Measurements from ENCODE around the gene XPNPEP3.
"Not testable (repeated sequence)": the region's sequence is repeated elsewhere in the genome, so short reads cannot be mapped to it uniquely, and the experiment has no call there.

Gene XPNPEP3

DNA sequence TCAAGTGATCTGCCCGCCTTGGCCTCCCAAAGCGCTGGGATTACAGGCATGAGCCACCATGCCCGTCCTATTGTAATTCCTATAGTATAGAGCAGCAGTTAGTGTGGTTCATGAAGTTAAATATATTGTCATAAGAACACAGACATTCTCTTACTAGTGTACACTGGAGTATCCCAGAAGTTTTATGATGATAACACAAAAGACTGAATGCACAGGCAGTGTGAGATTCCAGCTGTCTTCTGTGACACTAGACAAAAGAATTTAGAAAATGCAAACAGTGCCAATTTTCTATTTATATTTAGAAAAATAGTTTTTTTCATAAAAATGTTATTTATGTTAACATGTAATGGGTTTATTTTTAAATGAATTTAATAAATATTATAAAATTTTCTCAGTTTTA, 54.8 kb downstream of the XPNPEP3 start:
- Histone ChIP-seq H3K9ac (ENCODE audit: low read length) (no peak overlapping the region), H3K9me3 (ENCODE audit: control insufficient read depth, low read length) (no peaks in the 10 kb centered on the region), H3K4me1 (ENCODE audit: control insufficient read depth, insufficient read depth, low read length) (peaks cover 8% of the 10 kb centered on the region), H3K36me3 (ENCODE audit: control insufficient read depth, insufficient read depth, low read length) (no peaks in the 10 kb centered on the region), H3K27me3 (ENCODE audit: control insufficient read depth, insufficient read depth, low read length) (no peaks in the 10 kb centered on the region), H3K4me3 (ENCODE audit: low read length) (no peak overlapping the region)

DNA sequence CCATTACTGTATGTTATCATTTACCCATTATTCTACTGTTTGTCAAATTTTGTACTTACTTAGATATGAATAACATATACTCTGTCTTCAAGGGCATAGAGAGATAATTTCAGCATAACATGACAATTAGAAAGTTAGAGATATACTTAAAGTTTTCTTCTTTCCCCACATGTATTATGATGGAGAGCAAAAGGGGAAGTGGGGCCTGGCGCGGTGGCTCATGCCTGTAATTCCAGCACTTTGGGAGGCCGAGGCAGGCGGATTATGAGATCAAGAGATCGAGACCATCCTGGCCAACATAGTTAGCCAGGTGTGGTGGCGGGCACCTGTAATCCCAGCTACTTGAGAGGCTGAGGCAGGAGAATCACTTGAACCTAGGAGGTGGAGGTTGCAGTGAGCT, 56.0 kb downstream of the XPNPEP3 start:
- not testable (repeated sequence) for H3K9me3 ChIP-seq (ENCODE audit: control insufficient read depth, low read length); H3K36me3 ChIP-seq (ENCODE audit: control insufficient read depth, insufficient read depth, low read length); H3K27me3 ChIP-seq (ENCODE audit: control insufficient read depth, insufficient read depth, low read length); H3K4me1 ChIP-seq (ENCODE audit: control insufficient read depth, insufficient read depth, low read length); H3K4me3 ChIP-seq (ENCODE audit: low read length); H3K9ac ChIP-seq (ENCODE audit: low read length)

DNA sequence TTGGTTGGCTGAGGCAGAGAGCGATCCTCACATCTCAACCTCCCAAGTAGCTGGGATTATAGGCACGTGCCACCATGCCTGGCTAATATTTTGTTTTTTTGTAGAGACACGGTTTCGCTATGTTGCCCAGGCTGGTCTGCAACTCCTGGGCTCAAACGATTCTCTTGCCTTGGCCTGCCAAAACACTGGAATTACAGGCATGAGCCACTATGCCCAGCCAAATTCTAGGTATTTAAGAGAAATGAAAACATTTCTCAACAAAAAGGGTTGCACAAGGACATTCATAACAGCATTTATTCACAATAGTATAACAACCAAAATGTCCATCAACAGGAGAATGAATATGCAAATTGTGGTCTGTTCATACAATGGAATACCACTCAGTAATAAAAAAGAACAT, 62.5 kb downstream of the XPNPEP3 start:
- Histone ChIP-seq H3K9ac (ENCODE audit: low read length) (no peak overlapping the region), H3K36me3 (ENCODE audit: control insufficient read depth, insufficient read depth, low read length) (peaks cover 3% of the 10 kb centered on the region), H3K4me3 (ENCODE audit: low read length) (no peak overlapping the region), H3K27me3 (ENCODE audit: control insufficient read depth, insufficient read depth, low read length) (no peaks in the 10 kb centered on the region), H3K4me1 (ENCODE audit: control insufficient read depth, insufficient read depth, low read length) (peaks cover 8% of the 10 kb centered on the region), H3K9me3 (ENCODE audit: control insufficient read depth, low read length) (no peaks in the 10 kb centered on the region)

DNA sequence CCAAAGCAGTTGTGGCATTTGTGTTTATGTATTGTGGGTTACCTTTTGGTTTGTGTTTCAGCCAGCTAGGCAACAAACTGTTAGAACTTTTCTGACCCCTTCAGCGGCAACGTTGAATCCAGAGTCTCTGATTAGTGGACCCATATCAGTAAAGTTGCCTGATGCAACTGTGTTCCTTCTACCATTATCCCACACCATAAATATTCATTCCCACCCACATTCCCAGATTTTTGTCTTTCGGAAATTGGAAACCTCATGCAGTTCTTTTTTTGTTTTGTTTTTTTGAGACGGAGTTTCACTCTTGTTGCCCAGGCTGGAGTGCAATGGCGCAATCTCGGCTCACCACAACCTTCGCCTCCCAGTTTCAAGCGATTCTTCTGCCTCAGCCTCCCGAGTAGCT, 63.6 kb downstream of the XPNPEP3 start:
- no peaks in the 10 kb centered on the region for H3K9me3 ChIP-seq (ENCODE audit: control insufficient read depth, low read length)
- H3K4me1 ChIP-seq (ENCODE audit: control insufficient read depth, insufficient read depth, low read length) = peaks cover 8% of the 10 kb centered on the region
- no peaks in the 10 kb centered on the region for H3K27me3 ChIP-seq (ENCODE audit: control insufficient read depth, insufficient read depth, low read length)
- peaks cover 3% of the 10 kb centered on the region for H3K36me3 ChIP-seq (ENCODE audit: control insufficient read depth, insufficient read depth, low read length)
- H3K9ac ChIP-seq (ENCODE audit: low read length) = no peak overlapping the region
- H3K4me3 ChIP-seq (ENCODE audit: low read length) = no peak overlapping the region

DNA sequence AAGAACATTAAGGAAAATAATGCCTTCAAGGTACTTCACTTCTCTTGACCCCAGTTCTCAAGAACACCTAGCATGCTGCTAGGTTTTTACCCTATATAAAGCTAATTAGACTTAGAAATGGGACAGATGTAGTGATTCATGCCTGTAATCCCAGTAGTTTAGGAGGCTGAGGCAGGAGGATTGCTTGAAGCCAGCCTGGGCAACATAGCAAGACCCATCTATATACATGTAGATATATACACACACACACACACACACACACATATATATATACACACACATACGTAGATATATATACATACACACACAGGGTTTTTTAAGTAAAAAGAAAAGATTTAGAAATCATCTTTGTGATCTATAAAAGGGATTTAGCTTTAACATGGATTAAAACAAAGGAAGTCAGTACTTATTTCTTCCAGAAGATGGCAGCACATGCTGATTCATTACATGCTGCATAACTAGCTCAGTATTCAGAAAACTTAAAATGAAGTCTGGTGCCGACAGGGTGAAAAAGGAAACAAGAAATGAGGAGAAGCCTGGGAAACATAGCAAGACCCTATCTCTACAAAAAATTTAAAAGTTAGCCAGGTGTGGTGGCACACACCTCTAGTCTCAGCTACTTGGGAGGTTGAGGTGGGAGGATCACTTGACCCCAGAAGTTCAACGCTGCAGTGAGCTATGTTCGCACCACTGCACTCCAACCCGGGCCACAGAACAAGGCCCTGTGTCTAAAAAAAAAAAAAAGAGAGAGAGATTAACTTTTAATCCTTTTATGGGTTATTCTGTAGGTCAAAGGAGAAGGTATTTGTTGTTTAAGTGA, 65.7 kb downstream of the XPNPEP3 start:
- H3K27me3 ChIP-seq (ENCODE audit: control insufficient read depth, insufficient read depth, low read length) = no peaks in the 10 kb centered on the region
- H3K9me3 ChIP-seq (ENCODE audit: control insufficient read depth, low read length) = no peaks in the 10 kb centered on the region
- H3K9ac ChIP-seq (ENCODE audit: low read length) = no peak overlapping the region
- H3K36me3 ChIP-seq (ENCODE audit: control insufficient read depth, insufficient read depth, low read length) = peaks cover 3% of the 10 kb centered on the region
- H3K4me1 ChIP-seq (ENCODE audit: control insufficient read depth, insufficient read depth, low read length) = no peaks in the 10 kb centered on the region
- no peak overlapping the region for H3K4me3 ChIP-seq (ENCODE audit: low read length)

DNA sequence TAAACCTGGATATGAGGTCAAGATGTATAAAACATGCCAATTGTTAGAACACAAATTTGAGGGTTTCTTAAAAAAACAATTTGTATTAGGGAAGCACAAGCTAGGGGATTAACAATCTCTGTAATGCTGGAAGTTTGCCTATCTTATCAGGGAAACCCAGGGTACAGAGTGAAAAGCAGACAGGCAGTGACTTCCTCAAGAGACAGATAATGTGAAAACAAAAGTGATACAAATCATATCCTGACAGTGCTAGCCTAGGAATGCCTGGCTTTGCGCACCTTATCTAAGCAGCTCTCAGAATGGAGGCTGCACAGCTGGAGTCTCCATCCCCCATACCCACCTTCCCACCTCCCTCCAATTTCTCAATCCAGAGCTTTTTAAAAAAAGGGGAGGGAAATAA, 71.7 kb downstream of the XPNPEP3 start:
- Histone ChIP-seq H3K4me1 (ENCODE audit: control insufficient read depth, insufficient read depth, low read length) (no peaks in the 10 kb centered on the region), H3K4me3 (ENCODE audit: low read length) (no peak overlapping the region), H3K9me3 (ENCODE audit: control insufficient read depth, low read length) (no peaks in the 10 kb centered on the region), H3K27me3 (ENCODE audit: control insufficient read depth, insufficient read depth, low read length) (no peaks in the 10 kb centered on the region), H3K36me3 (ENCODE audit: control insufficient read depth, insufficient read depth, low read length) (no peaks in the 10 kb centered on the region), H3K9ac (ENCODE audit: low read length) (no peak overlapping the region)

DNA sequence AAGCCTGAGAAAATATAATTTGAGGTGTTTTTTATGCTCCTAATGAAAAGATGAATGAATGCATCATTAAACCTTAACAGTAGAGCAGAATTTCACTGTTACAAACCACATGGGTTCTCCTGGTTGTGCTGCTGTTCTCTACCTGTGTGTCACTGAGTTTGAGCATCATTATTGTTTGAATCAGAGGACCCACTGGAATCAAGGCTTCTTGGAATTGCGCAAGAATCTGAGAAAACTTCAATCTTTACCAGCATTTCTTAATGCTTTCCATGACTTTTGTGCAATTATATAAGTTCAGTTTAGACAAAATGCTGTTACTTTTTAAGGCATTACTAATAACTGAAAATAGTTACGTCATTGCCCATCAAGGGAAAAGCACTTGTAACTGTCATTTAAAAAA, 75.4 kb downstream of the XPNPEP3 start:
- H3K27me3 ChIP-seq (ENCODE audit: control insufficient read depth, insufficient read depth, low read length) = no peaks in the 10 kb centered on the region
- H3K4me3 ChIP-seq (ENCODE audit: low read length) = no peak overlapping the region
- no peaks in the 10 kb centered on the region for H3K9me3 ChIP-seq (ENCODE audit: control insufficient read depth, low read length)
- H3K9ac ChIP-seq (ENCODE audit: low read length) = no peak overlapping the region
- no peaks in the 10 kb centered on the region for H3K4me1 ChIP-seq (ENCODE audit: control insufficient read depth, insufficient read depth, low read length)
- no peaks in the 10 kb centered on the region for H3K36me3 ChIP-seq (ENCODE audit: control insufficient read depth, insufficient read depth, low read length)

DNA sequence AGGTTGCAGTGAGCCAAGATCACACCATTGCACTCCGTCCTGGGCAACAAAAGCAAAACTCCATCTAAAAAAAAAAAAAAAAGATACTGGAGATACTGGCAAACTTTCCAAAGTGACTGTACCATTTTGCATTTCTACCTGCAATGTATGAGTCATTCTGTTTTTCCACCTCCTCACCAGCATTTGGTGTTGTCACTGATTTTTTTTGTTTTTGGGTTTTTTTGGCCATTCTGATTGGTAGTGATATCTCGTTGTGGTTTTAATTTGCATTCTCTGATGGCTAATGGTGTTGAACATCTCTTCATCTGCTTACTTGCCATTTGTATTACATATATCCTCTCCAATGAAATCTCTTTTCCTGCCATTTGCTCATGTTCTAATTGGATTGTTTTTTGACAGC, 82.3 kb downstream of the XPNPEP3 start:
- no peaks in the 10 kb centered on the region for H3K27me3 ChIP-seq (ENCODE audit: control insufficient read depth, insufficient read depth, low read length)
- H3K9me3 ChIP-seq (ENCODE audit: control insufficient read depth, low read length) = no peaks in the 10 kb centered on the region
- H3K4me3 ChIP-seq (ENCODE audit: low read length) = no peak overlapping the region
- H3K4me1 ChIP-seq (ENCODE audit: control insufficient read depth, insufficient read depth, low read length) = no peaks in the 10 kb centered on the region
- H3K36me3 ChIP-seq (ENCODE audit: control insufficient read depth, insufficient read depth, low read length) = no peaks in the 10 kb centered on the region
- H3K9ac ChIP-seq (ENCODE audit: low read length) = no peak overlapping the region

DNA sequence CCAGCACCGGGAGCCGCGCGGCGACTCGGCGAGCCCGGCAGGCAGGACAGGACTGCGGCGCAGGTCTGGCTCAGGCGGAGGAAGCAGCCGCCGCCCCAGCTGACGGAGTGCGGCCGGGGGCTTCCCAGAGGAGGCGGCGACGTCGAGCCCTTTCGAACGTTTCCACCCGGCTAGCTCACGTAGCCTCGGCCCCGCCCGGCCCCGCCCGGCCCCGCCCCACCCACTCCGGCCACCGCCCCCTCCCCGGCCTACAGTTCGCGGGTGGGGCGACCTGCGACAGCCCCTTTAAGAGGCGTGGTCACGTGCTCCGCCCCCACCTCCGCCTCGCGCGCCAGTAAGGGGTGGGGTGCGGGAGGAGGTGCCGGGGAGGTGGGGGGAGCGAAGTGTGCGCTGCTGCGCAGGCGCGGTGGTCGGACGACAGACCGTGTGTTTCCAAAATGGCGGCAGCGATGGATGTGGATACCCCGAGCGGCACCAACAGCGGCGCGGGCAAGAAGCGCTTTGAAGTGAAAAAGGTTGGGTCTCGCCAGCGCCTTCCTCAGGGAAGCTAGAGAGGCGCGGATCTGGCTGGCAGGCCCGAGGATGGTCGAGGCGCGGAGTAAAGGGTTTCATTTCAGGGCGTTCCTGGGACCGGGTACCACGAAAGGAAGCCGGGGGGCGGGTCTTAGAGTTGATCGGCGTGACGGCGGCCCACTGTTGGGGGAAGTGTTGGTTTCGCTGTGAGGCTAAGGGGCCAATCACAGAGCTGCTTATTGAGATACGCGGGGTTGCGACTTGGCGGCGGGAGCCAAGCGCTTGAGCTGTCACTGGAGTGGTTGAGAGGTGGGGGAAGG, 94.2 kb downstream of the XPNPEP3 start, which contains the start of gene RBX1:
Gene RBX1 (plus strand): TSS at position 417 of the 833 bp plus-strand sequence. CDS start 21 bp downstream, at position 438.
- H3K9me3 ChIP-seq (ENCODE audit: control insufficient read depth, low read length) = no peaks in the 10 kb centered on the region
- peak within 1 kb of the TSS; percentile 95 for H3K9ac ChIP-seq (ENCODE audit: low read length)
- no peaks in the 10 kb centered on the region for H3K36me3 ChIP-seq (ENCODE audit: control insufficient read depth, insufficient read depth, low read length)
- peak within 1 kb of the TSS; percentile 87 for H3K4me3 ChIP-seq (ENCODE audit: low read length)
- no peaks in the 10 kb centered on the region for H3K27me3 ChIP-seq (ENCODE audit: control insufficient read depth, insufficient read depth, low read length)
- peaks cover 11% of the 10 kb centered on the region for H3K4me1 ChIP-seq (ENCODE audit: control insufficient read depth, insufficient read depth, low read length)

DNA sequence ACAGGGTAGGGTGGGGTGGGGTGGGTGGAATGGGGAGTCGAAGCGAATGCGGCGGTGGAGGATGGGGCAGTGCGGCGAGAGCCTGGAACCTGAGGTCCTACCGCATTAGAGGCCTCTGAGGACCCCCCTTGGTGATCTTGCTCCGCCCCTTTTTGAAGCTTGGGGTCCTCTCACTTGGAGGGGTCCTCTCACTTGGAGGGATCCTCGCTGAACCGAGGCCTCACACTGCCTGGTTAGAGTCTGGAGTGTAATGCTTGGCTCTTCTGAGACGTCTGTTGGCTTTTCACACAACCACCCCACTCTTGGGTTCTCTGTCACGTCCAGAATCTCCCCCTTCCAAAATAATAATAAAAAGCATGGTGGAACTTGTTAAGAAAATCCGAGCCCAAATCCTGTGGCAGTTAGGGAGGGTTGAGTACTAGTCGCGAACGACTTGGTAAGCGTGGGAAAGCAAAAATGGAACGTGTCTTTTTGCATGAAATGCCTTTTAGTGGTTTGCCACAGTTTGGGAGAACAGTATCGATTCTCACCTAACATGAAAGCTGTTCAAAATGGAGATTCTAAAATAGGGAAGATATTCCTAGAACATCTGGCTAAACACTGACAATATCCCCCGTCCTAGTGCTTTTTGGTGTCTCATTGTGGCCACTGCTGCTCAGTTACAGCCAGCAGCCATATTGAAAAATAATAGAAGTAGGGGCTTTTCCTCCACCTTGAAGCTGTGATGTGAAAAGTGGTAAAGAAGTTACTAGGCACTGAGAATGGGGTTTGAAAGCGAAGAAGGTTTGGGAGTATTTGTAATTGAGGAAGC, 95.1 kb downstream of the XPNPEP3 start:
- Histone ChIP-seq H3K27me3 (ENCODE audit: control insufficient read depth, insufficient read depth, low read length) (no peaks in the 10 kb centered on the region), H3K9ac (ENCODE audit: low read length) (peak overlapping the region; percentile 95), H3K36me3 (ENCODE audit: control insufficient read depth, insufficient read depth, low read length) (no peaks in the 10 kb centered on the region), H3K4me1 (ENCODE audit: control insufficient read depth, insufficient read depth, low read length) (peaks cover 7% of the 10 kb centered on the region), H3K4me3 (ENCODE audit: low read length) (peak overlapping the region; percentile 57), H3K9me3 (ENCODE audit: control insufficient read depth, low read length) (no peaks in the 10 kb centered on the region)

DNA sequence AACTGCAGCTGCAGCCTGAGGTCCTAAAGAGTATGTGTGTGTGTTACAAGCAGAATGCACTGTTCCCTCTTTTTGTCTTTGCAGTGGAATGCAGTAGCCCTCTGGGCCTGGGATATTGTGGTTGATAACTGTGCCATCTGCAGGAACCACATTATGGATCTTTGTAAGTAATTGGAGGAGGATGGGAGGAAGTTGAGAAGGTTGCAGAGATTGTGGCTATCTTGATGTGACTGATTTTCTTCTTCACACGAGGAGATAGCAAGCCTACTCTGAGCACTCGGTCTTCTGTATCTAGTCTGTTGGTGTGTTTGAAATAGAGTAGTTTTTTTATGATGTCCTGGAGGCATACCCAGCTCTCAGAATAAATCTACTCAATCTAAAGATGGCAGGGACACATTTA, 96.5 kb downstream of the XPNPEP3 start:
- no peak overlapping the region for H3K4me3 ChIP-seq (ENCODE audit: low read length)
- H3K9me3 ChIP-seq (ENCODE audit: control insufficient read depth, low read length) = no peaks in the 10 kb centered on the region
- H3K36me3 ChIP-seq (ENCODE audit: control insufficient read depth, insufficient read depth, low read length) = no peaks in the 10 kb centered on the region
- H3K4me1 ChIP-seq (ENCODE audit: control insufficient read depth, insufficient read depth, low read length) = peaks cover 13% of the 10 kb centered on the region
- H3K9ac ChIP-seq (ENCODE audit: low read length) = no peak overlapping the region
- H3K27me3 ChIP-seq (ENCODE audit: control insufficient read depth, insufficient read depth, low read length) = no peaks in the 10 kb centered on the region

DNA sequence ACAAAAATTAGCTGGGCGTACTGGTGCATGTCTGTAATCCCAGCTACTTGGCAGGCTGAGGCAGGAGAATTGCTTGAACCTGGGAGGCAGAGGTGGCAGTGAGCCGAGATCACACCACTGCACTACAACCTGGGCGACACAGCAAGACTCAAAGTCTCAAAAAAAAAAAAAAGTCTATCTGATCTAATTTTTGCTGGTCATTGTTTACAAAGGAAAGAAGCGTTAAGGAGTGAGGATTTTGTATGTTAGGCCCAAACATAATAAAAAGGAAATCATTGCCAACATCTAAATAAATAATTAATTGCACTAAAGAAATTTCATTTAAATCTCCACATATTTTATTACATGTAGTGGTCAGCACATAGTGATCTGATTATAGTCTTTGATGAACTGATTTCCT, 97.2 kb downstream of the XPNPEP3 start:
- H3K36me3 ChIP-seq (ENCODE audit: control insufficient read depth, insufficient read depth, low read length) = no peaks in the 10 kb centered on the region
- H3K9me3 ChIP-seq (ENCODE audit: control insufficient read depth, low read length) = no peaks in the 10 kb centered on the region
- H3K4me1 ChIP-seq (ENCODE audit: control insufficient read depth, insufficient read depth, low read length) = peaks cover 13% of the 10 kb centered on the region
- no peak overlapping the region for H3K9ac ChIP-seq (ENCODE audit: low read length)
- H3K4me3 ChIP-seq (ENCODE audit: low read length) = no peak overlapping the region
- no peaks in the 10 kb centered on the region for H3K27me3 ChIP-seq (ENCODE audit: control insufficient read depth, insufficient read depth, low read length)
